ENCODE results near the gene DUSP28. TPM values are rescaled to one million over a fixed set of nuclear protein-coding genes. Genes with fewer than 3 reads are reported as not detected.

DUSP28 gene
- total and polyA plus RNA-seq, 2 of the 8 experiments (the other 6 are each of a cell fraction or from before 2014, with no cell fraction given): 2.1 to 2.3 TPM

GRCh38 chr2:240519396-240520129 is 40.6 kb upstream of the DUSP28 start:
- Histone ChIP-seq H2AFZ (ENCODE audit: low read length) (no peak overlapping the region), H4K20me1 (replicated peaks in 1 of 2; ENCODE audit: control insufficient read depth in 1 of 2, insufficient read depth in 2 of 2, low read length in 2 of 2) (peaks cover 0 to 4% of the 10 kb centered on the region in 2 experiments), H3K27ac (ENCODE audit: low read depth, low read length) (no peak overlapping the region), H3K4me3 (ENCODE audit: extremely low read depth in 1 of 4, insufficient read depth in 2 of 4, low read depth in 3 of 4, low read length in 4 of 4) (peak overlapping the region; percentile 20 to 59 (median 41)), H2BK120ac (replicated peaks; ENCODE audit: low read depth, low read length) (no peak overlapping the region), H3K56ac (replicated peaks; ENCODE audit: insufficient read length, low read depth, low read length) (no peak overlapping the region), H3K79me2 (ENCODE audit: control insufficient read depth in 1 of 2, insufficient read depth in 2 of 2, low read length in 2 of 2) (no peaks in the 10 kb centered on the region), H3K36me3 (ENCODE audit: control insufficient read depth in 2 of 4, insufficient read depth in 4 of 4, low read length in 3 of 4) (no peaks in the 10 kb centered on the region), H2BK5ac (ENCODE audit: low read depth, low read length) (no peak overlapping the region), H3K79me1 (ENCODE audit: low read depth, low read length) (no peaks in the 10 kb centered on the region), H3K4me1 (replicated peaks in 1 of 4; ENCODE audit: control insufficient read depth in 3 of 4, insufficient read depth in 4 of 4, low read length in 3 of 4) (peaks cover 0 to 8% (median 3%) of the 10 kb centered on the region in 4 experiments; a peak in 4 of 7 replicates), H3K4ac (replicated peaks; ENCODE audit: insufficient read length, low read depth, low read length) (no peak overlapping the region), H4K91ac (replicated peaks; ENCODE audit: insufficient read length, low read length) (no peak overlapping the region), H3K27me3 (replicated peaks in 1 of 4; ENCODE audit: control insufficient read depth in 3 of 4, extremely low read depth in 1 of 4, insufficient read depth in 3 of 4, low read length in 3 of 4) (peaks cover 0 to 27% (median 23%) of the 10 kb centered on the region in 4 experiments; a peak in 6 of 7 replicates), H3K14ac (ENCODE audit: insufficient read length) (no peak overlapping the region), H3K23me2 (ENCODE audit: low read depth, low read length) (peaks cover 5% of the 10 kb centered on the region; the same call in 1 of the 2 replicates), H3K23ac (ENCODE audit: insufficient read length) (no peak overlapping the region), H3K18ac (ENCODE audit: extremely low read depth, low read length) (no peak overlapping the region), H2AK5ac (ENCODE audit: low read depth, low read length) (no peak overlapping the region), H2BK12ac (ENCODE audit: low read depth, low read length) (no peak overlapping the region), H4K8ac (ENCODE audit: extremely low read depth, insufficient read depth, low read length) (no peak overlapping the region; the same call in 1 of the 2 replicates), H3K9me3 (ENCODE audit: insufficient read depth in 2 of 2, low read depth in 1 of 2, low read length in 1 of 2) (peaks cover 6 to 19% of the 10 kb centered on the region in 2 experiments; a peak in 3 of 4 replicates), H2BK15ac (ENCODE audit: low read length) (no peak overlapping the region), H4K5ac (ENCODE audit: insufficient read length, low read depth, low read length) (no peak overlapping the region), H2BK20ac (ENCODE audit: low read length) (no peak overlapping the region), H3K9ac (replicated peaks in 1 of 4; ENCODE audit: extremely low read depth in 1 of 4, low read depth in 3 of 4, low read length in 3 of 4) (no peak overlapping the region), H3K4me2 (ENCODE audit: insufficient read depth in 1 of 2, low read depth in 2 of 2, low read length in 2 of 2) (peak overlapping the region; percentile 70 to 90)
- 55% methylated on average over 25 of the region's 25 CpGs; no CpG with 5 or more reads in 1 of the 2 experiments for WGBS, 2 experiments (ENCODE audit: extremely low coverage in 1 of 2, insufficient coverage in 1 of 2, insufficient read length in 1 of 2, insufficient replicate concordance in 2 of 2, low coverage in 1 of 2, low lambda C conversion rate in 2 of 2, missing lambda C conversion rate in 1 of 2)
- ChIA-PET CTCF (ENCODE audit: partially characterized antibody) (interaction anchor here (1.3 to 1.8 kb wide), 2 partner anchors 12 to 21 kb away, joined by 3 to 4 read pairs; no protein-coding TSS in a partner anchor), POLR2A (ENCODE audit: partially characterized antibody) (interaction anchor here (0.7 kb wide), 1 partner anchor 9 kb away, joined by 3 read pairs; no protein-coding TSS in a partner anchor)
- no peak for FAIRE-seq
- TF ChIP-seq CBX5 (IDR thresholded peaks at IDR 0.05; ENCODE audit: low read depth, low read length) (no peak), ASH2L (IDR thresholded peaks at IDR 0.05; ENCODE audit: low read length) (peak; percentile 1)
- no peak for DNase-seq (ENCODE audit: low read depth in 1 of 2, low spot score in 2 of 2)

Data from H1 (cell line).